Glutamatergic neuron (in vitro differentiated cells): Measurements from ENCODE around the gene CCDC66. TPM values are rescaled to one million over a fixed set of nuclear protein-coding genes. Genes with fewer than 3 reads are reported as not detected.

ENCODE experiments used
- DNase-seq: peaks from one replicate; pipeline ENCODE4 v3.0.0; 2022
- H3K27ac Mint-ChIP-seq: one replicate; pipeline ENCODE4 v1.8.0; 2020; ENCODE audit warnings: mild to moderate bottlenecking, mixed read lengths, inconsistent platforms; ENCODE audit not compliant: unreplicated experiment
- H3K27me3 Mint-ChIP-seq: one replicate; pipeline ENCODE4 v1.8.0; 2020; ENCODE audit warnings: mild to moderate bottlenecking, moderate library complexity, mixed read lengths, inconsistent platforms; ENCODE audit not compliant: unreplicated experiment
- H3K36me3 Mint-ChIP-seq: one replicate; pipeline ENCODE4 v1.8.0; 2020; ENCODE audit warnings: mild to moderate bottlenecking, mixed read lengths, inconsistent platforms; ENCODE audit not compliant: unreplicated experiment
- H3K4me1 Mint-ChIP-seq: one replicate; pipeline ENCODE4 v1.8.0; 2020; ENCODE audit warnings: mild to moderate bottlenecking, low read depth, mixed read lengths, inconsistent platforms; ENCODE audit not compliant: unreplicated experiment
- H3K4me3 Mint-ChIP-seq: one replicate; pipeline ENCODE4 v1.8.0; 2020; ENCODE audit warnings: mild to moderate bottlenecking, mixed read lengths, inconsistent platforms; ENCODE audit not compliant: unreplicated experiment
- H3K9me3 Mint-ChIP-seq: one replicate; pipeline ENCODE4 v1.8.0; 2020; ENCODE audit warnings: mild to moderate bottlenecking, moderate library complexity, mixed read lengths, inconsistent platforms; ENCODE audit not compliant: unreplicated experiment
- total RNA-seq: library from RNA; stranded (reverse); fragmentation: NEBNext Ultra II Directional; extraction: Animal tissue kit (Norgen Biotek cat#: 25700); gene quantifications from one replicate; pipeline ENCODE4 v1.2.1, GENCODE V29; 2021; ENCODE audit not compliant: unreplicated experiment
- TF ChIP-seq, protein P1 (sequence below): fragments of 200-600 bp; sonication (generic); IDR thresholded peaks from one replicate; pipeline ENCODE4 v1.5.0; 2021; ENCODE audit not compliant: partially characterized antibody, unreplicated experiment

CCDC66 gene
- total RNA-seq, 1 donor from 2014 or later = 23.8 TPM

DNA sequence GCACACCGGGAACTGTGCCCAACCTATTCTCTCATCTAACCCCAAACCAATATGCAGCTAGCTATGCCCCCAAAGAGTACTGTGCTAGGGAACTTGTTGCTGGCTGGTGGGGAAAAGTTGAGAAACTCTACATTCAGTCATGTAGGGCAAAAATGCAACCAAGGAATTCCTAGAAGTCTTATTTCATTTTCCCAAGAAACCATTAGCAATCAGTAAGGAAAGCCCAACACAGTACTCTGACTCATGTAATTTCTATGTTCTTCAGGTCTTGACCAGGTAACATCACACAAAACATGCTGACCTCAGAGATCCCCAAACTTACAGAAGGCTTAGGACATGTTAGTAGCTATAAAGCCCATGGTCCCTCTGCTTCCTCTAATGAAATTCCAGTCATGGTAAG lies 74.0 kb downstream of the CCDC66 start:
- Mint-ChIP-seq H3K27me3 (no peaks in the 10 kb centered on the region), H3K4me1 (no peaks in the 10 kb centered on the region), H3K36me3 (no peaks in the 10 kb centered on the region), H3K4me3 (no peak overlapping the region), H3K9me3 (no peaks in the 10 kb centered on the region), H3K27ac (no peak overlapping the region)
- TF ChIP-seq, protein P1, sequence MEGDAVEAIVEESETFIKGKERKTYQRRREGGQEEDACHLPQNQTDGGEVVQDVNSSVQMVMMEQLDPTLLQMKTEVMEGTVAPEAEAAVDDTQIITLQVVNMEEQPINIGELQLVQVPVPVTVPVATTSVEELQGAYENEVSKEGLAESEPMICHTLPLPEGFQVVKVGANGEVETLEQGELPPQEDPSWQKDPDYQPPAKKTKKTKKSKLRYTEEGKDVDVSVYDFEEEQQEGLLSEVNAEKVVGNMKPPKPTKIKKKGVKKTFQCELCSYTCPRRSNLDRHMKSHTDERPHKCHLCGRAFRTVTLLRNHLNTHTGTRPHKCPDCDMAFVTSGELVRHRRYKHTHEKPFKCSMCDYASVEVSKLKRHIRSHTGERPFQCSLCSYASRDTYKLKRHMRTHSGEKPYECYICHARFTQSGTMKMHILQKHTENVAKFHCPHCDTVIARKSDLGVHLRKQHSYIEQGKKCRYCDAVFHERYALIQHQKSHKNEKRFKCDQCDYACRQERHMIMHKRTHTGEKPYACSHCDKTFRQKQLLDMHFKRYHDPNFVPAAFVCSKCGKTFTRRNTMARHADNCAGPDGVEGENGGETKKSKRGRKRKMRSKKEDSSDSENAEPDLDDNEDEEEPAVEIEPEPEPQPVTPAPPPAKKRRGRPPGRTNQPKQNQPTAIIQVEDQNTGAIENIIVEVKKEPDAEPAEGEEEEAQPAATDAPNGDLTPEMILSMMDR = no peak
- DNase-seq = no peak

DNA sequence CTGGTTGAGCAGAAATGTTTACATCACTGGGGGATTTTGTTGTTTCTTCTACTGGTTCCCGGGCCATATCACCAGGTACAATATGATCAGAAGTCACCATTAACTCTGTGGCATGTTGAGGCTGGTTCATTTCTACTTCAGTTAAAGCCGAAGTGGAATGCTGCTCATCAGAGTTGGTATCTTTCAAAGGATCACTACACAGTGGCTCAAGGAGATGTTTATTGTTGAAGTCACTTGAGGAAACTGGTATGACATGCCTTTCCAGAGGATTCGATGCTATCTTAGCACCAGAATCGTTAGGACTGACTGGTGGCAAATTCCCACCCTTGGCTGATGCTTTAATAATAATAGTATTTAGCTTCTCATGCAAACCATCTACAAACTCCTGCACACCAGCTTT lies 76.2 kb downstream of the CCDC66 start:
- H3K27me3 Mint-ChIP-seq = no peaks in the 10 kb centered on the region
- no peaks in the 10 kb centered on the region for H3K36me3 Mint-ChIP-seq
- H3K4me3 Mint-ChIP-seq = no peak overlapping the region
- H3K4me1 Mint-ChIP-seq = no peaks in the 10 kb centered on the region
- H3K9me3 Mint-ChIP-seq = no peaks in the 10 kb centered on the region
- no peak overlapping the region for H3K27ac Mint-ChIP-seq
- no peak for DNase-seq
- TF ChIP-seq, protein P1 = no peak

DNA sequence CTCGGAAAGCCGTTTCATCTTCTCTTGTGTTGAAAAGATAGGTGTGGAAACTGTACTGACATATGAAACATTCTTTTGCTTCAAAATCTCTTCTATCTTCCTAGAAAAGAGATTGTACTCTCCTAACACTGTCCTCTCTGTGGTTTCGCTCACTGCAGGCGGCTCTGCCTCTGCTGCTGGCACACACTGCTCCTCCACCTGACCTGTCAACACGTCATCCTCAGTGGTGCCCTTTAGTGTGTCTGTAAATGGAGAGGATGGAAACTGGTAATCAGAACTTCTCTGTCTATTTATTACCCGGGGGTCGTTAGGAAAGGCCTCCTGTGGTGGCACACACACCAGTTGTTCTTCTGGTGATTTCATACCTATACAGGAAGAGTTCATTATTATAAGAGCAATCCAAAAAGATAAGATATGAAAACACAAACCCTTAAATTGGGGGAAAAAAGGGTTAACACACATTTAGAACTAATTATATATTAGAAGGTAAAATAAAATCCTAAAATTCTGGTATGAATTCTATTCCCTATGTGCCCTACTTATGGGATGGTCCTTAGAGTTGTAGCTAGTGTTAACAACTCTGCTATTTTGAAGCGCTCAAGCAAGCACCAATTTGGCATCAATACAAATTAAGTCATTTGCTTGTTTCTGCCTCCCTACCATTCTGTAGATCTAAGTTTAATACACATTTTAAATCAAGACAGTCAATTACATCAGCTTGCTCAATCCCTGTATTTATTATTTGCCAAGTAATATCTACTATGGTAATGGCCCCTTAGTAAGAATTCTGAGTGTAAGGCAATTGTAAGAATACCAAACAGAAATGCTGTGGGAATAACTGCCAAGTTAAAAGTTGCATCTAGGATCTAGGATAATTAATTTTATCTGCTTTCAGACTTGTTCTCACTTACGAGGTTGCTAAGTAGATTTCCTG lies 76.9 kb downstream of the CCDC66 start:
- Mint-ChIP-seq H3K9me3 (no peaks in the 10 kb centered on the region), H3K27ac (no peak overlapping the region), H3K27me3 (no peaks in the 10 kb centered on the region), H3K4me1 (no peaks in the 10 kb centered on the region), H3K36me3 (no peaks in the 10 kb centered on the region), H3K4me3 (no peak overlapping the region)
- TF ChIP-seq, protein P1 = no peak
- DNase-seq = no peak

DNA sequence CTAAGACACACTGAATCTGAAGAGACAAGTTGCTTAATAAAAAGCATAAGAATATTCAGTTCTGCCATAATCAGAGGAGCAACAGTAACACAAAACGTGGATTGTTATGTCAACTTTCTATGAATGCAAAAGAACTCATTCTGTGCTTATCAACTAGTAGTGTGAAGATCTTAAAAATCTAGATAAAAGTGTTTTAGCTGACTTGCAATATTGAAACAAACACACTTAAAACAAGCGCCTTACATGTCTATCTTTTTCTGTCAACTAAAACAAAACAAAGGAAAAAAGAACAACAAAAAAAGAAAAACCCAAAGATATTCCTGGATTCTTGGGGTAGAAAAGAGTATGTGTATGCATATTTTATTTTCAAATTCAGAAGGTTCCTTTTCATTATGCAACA lies 88.4 kb downstream of the CCDC66 start:
- TF ChIP-seq, protein P1 = no peak
- DNase-seq = no peak
- Mint-ChIP-seq H3K4me1 (no peaks in the 10 kb centered on the region), H3K27me3 (no peaks in the 10 kb centered on the region), H3K4me3 (no peak overlapping the region), H3K27ac (no peak overlapping the region), H3K9me3 (no peaks in the 10 kb centered on the region), H3K36me3 (no peaks in the 10 kb centered on the region)

DNA sequence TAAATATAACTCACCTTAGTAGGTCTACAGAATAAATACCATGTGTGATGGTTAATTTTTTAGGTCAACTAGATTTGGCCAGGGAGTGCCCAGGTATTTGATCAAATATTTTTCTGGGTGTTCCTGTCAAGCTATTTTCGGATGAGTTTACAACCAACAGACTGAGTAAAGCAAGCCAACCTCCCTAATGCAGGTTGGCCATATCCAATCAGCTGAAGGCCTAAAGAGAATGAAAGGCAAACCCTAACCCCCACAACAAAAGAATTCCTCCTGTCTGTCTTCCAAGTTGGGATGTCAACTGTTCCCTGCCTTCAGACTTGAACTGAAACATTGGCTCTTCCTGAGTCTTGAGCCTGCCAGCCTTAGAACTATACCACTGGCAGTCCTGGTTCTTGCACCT lies 97.5 kb downstream of the CCDC66 start:
- Mint-ChIP-seq H3K27me3 (peaks cover 2% of the 10 kb centered on the region), H3K36me3 (peaks cover 10% of the 10 kb centered on the region), H3K9me3 (no peaks in the 10 kb centered on the region), H3K4me1 (no peaks in the 10 kb centered on the region), H3K4me3 (no peak overlapping the region), H3K27ac (no peak overlapping the region)
- no peak for DNase-seq
- TF ChIP-seq, protein P1 = no peak
